Measurements from ENCODE around the gene KRTAP10-1.

GRCh38 chr21:44537930-44538911 is 1.8 kb downstream of the KRTAP10-1 start:
- no peak for TF ChIP-seq CTCF (conservative IDR thresholded peaks at IDR 0.05)
- no peak for TF ChIP-seq ZFX (IDR thresholded peaks at IDR 0.05)
